Hematopoietic multipotent progenitor cell treated with erythropoietin and hydrocortisone succinate and interleukin-3 and kit ligand, for 8 days (in vitro differentiated cells): ENCODE data around the gene PRDM13.
"Not testable (repeated sequence)": the region's sequence is repeated elsewhere in the genome, so short reads cannot be mapped to it uniquely, and the experiment has no call there.

ENCODE experiments used
- DNase-seq: peaks from one replicate; pipeline ENCODE4 v3.0.0-alpha.2; 2015

PRDM13 gene

DNA sequence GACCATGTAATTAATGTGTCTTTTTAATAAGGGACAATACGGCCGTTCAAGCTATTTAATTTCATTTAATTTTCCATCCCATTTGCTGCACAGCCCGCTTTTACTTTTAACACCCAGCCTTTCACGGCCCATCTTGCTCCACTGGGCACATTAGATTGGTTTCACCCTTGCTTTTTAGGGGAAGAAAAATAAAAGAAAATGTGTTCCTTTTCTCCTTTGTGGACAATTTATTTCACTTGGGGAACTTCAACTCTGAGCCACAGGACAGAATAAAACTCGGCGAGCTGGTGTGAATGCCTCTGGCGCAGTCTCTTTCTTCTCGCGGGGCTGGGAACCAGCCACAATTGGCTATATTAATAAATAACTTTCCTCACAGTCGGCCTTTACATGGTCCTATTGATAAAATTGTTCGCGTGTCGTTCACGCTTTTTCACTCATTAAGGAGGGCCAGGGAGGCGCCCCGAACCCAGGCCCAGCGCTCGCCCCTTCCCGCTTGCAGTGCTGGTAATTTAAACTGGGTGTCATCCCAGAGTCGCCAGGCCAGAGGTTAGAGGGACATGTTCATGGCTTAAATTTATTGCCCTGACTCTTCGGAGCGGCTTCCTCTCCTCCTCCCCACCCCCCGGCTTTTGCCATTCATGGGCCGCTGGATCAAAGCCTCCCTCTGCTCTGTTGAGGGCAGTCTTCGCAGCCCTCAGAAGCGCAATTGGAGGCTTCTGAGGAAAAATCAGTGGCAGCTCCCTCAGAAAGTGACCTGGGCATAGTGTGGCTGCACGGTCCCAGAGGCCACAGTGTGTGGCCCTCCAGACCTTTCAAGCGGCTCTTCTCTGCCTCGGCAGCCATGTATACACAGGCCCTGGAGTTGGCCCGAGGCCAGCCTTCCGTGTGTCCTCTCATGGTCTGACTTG lies 2.2 kb upstream of the PRDM13 start:
- DNase-seq, result no peak

DNA sequence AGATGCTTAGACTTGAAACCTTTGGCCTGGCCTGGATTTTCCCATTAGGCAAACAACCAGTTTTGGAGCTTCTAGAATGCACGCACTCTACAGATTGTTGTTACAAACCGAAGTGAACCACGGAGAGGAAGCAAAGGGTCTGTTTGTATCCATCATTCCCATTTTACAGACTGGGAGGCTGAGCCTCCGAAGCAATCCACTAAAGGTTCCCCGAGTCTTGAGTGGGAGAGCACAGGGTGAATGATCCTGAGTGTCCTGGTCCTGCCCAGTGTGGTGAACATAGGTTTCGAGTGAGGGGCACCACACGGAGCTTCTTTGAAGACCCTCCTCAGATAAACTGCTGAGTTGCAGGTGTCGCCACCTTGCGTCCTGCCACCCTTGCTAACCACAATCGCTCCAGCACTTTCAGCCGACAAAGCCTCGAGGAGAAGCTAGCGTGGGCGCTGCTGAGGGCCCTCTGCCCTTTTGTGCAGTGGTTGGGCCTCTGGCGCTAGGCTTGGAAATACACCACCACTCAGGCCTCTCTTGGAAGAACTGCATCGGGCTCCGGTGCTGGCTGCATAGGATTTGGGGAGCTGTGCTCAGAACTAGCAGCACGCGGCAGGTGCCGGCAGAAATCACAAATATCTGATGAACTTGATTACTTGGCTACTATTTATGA lies 1.4 kb upstream of the PRDM13 start:
- no peak for DNase-seq

DNA sequence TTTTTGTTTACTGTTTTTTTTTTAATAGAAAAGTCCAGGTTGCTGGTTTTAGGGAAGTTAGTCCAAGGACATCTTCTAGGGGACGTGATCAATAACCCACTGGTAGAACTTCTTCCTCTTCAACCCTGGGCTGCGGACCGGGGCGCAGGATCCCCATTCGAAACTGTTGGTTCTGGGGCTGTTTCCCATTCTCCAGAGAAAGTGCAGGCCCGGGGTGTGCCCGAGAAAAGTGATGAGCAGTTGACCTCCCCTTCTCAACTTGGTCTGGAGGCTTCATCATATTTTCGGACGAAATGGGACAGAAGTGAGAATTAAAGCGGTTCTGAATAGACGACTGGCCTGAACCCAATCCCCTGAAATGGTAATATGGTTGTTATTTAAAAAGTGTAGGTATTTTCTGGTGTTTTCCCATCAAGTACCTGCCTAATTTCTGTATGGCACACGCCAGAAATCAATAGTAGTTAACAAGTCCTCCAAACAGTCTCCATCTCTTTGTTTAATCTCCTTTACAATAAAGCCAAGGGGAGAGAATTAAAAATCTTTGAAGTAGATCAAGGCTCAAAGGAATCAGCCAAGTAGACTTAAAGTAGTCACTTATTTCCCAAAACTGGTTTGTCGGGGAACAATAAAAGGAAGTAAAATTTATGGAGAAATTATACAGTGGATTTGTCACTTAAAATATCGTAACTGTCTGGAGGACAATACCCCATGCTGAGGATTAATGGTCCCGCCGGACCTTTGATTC lies 550 bp upstream of the PRDM13 start:
- DNase-seq, result no peak

DNA sequence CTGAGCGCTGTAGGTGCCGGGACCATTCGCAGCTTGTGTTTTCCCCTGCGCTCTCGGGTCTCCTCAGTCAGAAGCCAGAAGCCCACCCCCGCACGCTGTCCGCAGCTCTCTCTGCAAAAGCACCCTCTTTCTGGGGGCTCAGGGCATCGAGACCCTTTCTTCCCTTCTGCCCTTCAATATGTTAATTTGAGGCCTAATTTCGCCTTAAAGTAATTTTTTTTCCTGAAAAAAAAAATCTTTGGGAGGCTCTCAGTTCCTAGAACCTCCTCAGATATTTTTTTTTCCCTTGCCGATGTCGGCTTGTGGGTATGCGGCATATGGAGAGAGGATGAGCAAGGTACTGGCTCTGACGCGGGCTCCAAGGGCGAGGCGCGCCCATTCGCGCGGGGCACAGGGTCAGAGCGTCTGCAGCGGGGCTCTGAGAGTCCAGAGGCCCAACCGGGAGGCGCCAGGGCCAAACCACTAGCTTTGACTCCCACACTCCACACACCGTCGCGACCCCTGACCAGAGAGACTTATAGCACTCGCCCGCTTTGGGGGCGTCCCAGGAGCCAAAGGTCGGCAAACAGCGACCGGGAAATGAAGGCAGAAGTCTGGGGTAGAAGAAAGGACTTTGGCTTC lies 893 bp downstream of the PRDM13 start:
- DNase-seq, result no peak

DNA sequence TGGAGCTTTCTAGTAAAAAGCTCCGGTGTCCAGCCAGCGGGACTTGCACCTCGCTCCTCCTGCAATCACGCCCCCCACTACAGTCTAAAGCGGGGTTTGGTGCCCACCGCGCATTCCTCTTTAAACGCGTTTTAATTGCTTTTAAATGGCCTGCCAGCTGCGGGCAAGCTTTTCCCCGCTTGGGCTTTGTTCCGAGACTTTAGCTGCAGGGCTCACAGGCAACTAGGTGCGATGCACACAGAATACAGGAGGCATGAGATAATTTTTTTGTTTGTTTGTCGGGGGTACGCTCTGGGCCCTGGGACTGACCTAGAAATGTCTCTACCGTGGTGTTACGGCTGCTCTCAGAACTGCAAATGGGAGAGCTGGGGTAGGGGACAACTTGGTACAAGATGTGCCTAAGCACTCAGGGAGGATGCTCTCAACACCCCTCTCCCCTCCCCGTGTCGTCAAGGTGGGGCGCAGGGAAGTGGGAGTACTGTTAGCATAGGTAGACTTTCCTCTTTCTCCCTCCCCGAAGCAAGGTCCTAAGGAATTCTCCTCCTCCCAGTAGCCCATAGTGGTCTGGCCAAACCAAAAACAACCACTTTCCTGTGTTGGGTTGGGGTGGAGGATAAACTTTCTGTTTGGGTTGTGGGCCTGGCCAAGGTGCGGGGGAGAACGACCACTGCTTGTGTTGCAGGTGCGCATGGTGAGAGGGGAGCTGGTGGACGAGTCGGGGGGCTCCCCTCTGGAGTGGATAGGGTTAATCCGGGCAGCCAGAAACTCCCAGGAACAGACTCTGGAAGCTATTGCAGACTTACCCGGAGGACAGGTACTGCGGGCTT lies 1.6 kb downstream of the PRDM13 start:
- DNase-seq, result no peak

DNA sequence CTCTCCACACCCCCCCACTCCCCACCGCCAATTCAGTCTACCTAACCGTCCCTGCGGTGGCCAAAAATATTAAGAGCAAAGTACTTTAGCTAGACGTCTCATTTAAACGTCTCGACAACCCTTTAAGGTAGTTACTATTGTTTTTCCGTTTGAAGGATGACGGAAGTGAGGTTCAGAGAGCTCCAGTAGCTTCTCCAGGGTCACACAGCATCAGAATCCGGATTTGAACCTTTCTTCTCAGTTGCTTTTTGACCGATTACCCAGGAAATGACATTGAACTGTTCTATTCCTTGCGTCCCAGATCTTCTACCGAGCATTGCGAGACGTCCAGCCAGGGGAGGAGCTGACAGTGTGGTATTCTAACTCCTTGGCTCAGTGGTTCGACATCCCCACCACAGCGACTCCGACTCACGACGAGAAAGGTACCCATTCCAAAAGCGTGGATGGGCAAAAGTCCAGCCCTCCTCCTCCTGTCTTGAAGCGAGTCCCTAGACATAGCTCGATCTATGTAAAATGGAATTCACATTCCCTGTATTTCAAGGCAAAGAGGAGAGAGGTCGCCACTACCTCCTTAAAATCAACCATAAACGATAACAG lies 2.4 kb downstream of the PRDM13 start:
- DNase-seq, result no peak

DNA sequence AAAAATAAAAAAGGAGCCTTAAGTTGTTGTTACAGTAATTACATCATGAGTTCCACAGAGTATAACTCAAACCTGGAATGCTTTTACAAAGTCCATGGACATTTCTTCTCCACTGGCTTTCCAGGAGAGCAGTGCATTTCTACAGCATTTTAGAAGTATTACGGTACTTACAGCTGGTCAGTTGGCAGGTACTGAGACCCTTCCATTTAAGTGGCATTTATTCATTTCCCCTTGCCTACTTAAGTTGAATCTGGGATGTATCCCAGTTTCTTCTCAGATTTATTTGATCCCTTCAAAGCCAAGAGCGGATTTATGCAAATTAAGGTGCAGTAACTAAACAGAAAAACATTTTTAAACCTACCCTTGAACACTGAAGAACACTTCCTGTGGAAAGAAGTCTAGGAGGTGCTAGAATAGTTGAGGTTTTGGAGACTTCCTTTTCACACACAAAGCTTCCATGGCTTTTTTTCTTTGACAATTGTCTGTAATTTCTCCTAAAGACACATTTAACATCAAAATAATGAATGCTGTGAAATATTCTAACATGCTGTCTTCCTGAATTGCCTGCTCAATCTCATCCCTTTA lies 3.4 kb downstream of the PRDM13 start:
- no peak for DNase-seq

DNA sequence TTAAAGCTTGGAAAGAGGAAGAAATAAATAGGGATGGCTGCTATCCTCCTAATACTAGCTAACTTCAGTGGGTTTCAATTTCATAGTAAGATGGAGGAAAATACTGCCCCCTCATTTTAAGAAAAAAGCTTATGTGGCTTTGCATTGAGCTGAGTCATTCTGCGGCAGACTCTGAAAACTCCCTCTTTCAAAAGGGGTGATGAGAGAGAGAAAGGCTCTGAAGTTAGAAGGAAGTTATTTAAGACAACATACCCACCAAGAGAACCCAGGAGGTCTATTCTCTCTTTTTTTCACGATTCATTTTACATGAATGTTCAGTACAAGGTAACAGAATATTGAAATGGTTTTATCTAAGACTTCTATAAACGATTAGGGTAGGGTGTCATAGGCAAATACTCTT lies 4.5 kb downstream of the PRDM13 start:
- peak; percentile 30 for DNase-seq

DNA sequence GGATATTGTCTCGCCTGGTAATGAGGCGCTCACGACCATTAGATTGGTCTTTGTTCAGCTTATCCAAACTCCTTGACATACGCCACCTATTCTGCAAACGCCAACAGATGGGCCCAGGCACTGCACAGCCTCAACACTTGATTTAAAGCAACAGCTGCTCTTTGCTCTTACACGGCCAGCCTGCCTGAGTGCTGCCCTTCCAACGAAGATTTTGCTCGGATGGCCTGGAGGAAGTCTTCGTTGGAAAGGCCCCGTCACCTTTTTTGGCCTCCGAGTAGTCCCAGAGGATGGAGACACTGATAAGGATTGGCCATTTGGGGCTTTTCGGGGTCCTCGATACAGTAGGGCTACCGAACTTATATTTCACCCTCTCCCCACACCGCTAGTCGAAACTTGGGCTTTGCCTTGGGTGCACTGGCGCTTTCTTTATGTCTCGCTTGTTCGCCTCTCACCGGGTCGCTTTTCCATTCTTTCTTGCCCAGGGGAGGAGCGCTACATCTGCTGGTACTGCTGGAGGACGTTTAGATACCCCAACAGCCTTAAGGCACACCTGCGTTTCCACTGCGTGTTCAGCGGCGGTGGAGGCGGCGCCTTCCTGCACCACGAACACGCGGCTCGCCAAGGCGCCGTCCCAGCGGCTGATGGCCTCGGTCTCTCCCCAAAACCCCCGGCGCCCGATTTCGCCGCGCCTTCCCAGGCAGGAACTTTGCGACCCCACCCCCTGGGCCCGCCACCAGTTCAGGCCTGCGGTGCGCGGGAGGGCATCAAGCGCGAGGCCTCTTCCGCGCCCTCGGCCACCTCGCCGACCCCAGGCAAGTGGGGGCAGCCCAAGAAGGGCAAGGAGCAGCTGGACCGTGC lies 6.1 kb downstream of the PRDM13 start:
- DNase-seq, result no peak

DNA sequence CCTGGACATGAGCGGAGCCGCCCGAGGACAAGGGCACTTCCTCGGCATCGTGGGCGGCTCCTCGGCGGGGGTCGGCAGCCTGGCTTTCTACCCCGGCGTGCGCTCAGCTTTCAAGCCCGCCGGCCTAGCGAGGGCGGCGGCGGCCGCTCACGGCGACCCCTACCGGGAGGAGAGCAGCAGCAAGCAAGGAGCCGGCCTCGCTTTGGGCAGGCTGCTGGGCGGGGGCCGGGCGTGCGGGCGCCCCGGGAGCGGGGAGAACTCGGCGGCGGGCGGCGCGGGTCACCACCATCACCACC lies 6.7 kb downstream of the PRDM13 start:
- peak; percentile 47 for DNase-seq

DNA sequence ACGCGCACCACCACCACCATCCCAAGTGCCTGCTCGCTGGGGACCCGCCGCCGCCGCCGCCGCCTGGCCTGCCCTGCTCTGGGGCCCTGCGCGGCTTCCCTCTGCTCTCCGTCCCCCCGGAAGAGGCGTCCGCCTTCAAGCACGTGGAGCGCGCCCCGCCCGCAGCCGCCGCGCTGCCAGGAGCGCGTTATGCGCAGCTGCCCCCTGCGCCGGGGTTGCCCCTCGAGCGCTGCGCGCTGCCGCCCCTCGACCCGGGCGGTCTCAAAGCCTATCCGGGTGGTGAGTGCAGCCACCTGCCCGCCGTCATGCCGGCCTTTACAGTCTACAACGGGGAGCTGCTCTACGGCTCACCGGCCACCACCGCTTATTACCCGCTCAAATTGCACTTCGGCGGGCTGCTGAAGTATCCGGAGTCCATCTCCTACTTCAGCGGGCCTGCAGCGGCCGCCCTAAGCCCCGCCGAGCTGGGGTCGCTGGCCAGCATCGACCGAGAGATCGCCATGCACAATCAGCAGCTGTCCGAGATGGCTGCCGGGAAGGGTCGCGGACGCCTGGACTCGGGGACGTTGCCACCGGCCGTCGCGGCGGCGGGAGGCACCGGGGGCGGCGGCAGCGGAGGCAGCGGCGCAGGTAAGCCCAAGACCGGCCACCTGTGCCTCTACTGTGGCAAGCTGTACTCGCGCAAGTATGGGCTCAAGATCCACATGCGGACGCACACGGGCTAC lies 7.2 kb downstream of the PRDM13 start:
- DNase-seq, result peak; percentile 40

DNA sequence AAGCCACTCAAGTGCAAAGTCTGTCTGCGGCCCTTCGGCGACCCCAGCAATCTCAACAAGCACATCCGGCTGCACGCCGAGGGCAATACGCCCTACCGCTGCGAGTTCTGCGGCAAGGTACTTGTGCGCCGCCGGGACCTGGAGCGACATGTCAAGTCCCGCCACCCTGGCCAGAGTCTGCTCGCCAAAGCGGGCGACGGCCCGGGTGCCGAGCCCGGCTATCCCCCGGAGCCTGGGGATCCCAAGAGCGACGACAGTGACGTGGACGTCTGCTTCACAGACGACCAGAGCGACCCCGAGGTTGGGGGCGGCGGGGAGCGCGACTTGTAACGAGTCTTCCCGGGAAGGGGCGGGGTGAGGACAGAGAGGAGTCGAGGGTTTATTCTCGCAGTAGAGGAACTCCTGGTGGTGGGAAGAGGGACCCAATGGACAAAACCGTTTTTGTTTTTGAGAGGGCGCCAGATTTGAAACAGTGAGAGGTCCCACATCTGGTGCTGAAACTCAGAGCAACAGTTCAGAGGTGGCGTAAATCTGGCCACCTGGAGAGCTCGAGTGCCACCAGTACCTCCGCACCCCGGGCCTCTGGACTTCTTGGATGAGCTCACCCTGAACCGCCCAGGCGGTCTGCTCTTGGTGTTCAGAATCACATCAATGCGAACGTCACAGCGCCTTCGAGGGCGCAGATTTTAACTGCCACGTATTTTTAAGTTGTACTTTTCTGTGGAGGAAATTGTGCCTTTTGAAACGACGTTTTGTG lies 8.0 kb downstream of the PRDM13 start:
- DNase-seq, result no peak

DNA sequence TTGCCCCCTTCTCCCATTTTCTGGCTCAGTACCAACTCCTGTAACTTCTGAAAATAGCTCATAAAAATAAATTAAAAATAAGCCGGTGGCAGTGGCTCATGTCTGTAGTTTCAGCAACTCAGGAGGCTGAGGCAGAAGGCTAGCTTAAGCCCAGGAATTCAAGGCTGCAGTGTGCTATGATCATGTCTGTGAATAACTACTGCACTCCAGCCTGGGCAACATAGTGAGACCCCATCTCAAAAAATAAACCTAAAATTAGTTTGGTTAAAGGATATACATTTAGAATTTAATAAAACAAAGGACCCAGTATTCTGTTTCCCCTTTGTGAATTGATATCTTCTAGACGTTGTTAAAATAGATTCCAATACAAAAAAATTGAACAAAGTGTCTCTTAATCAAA lies 10.5 kb downstream of the PRDM13 start:
- no peak for DNase-seq

DNA sequence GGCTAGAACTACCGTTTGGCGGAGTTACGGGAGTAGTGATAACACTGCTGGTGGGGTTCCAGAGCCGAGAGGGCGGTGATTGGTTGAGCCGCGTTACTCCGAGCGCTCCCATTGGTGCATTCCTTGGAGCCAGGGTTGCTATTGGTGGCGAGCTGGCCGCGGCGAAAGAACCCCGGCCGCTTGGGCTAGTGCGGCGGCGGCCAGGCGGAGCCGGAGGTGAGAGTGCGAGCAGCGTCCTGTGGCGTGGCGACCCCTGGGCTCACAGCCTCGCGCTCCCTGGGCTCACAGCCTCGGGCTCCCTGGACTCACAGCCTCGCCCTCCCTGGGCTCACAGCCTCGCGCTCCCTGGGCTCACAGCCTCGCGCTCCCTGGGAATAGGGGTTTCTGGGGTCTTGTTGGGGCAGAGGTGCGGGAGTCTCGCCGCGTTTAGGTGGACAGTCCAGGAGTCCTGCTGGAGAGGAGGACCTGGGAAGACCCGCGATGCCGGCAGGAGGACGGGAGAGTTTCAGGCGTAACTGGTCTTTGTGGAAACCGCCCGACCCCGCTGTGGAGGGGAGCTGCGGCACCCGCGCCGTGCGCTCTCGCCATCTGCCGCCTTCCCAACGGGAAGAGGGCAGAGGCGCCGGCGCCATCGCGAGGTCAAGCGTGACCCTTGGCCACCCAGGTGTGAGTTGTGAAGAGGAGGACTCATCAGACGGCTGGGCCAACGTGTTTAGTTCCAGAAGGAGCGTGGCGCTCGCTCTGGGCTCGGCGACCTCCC lies 12.2 kb downstream of the PRDM13 start:
- no peak for DNase-seq

DNA sequence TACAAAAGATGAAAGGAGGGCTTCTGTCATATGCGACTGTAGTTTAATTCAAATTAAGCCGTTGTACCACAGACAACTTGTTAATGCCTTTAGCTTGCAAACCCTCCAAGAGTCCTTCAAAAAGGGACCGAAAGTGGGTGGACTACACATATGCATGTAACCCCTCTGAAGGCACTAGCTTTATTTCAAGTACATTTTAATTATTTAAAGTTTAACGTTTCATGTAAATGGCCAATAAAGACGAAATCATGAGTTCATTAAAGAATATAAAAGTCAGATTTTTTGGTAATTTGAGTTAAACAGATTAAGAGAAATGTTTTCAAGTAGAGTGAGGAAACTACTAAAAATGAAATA lies 12.8 kb downstream of the PRDM13 start:
- no peak for DNase-seq

DNA sequence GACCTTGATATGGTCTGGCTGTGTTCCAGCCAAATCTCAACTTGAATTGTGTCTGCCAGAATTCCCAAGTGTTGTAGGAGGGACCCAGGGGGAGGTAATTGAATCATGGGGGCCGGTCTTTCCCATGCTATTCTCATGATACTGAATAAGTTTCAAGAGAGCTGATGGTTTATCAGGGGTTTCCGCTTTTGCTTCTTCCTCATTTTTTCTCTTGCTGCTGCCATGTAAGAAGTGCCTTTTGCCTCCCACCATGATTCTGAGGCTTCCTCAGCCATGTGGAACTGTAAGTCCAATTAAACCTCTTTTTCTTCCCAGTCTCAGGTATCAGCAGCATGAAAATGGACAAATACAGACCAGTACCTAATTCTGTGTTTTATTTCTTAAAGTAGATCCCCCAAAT lies 15.4 kb downstream of the PRDM13 start:
- DNase-seq, result not testable (repeated sequence)

DNA sequence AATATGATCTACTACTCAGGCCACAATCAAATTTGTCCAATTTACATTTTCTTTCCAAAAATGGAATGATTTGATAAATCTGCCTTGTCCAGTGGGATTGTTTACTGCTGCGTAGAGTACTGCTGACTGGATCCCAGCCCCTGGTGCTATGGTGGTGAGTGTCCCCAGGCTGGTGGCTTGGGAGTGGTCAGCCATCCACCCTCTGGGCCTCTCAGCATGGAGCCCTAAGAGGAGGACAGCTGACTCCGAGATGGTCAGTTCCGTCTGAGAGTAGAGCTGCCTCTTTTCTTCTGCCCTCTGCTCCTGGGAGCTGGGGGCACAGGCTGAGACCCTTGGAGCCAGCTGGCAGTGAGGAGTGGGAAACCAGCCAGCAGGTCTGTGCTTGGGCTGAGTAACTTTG lies 22.7 kb downstream of the PRDM13 start:
- no peak for DNase-seq

DNA sequence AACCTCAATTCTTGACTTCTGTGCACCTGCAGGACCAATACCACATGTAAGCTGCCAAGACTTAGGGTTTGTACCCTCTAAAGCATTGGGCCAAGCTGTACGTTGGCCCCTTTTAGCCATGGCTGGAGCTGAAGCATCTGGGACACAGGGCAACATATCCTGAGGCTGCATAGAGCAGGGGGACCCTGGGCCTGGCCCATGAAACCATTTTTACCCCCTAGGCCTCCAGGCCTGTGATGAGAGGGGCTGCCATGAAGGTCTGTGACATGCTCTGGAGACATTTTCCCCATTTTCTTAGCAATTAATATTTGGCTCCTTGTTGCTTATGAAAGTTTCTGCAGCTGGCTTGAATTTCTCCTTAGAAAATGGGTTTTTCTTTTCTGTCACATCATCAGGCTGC lies 31.0 kb downstream of the PRDM13 start:
- no peak for DNase-seq

DNA sequence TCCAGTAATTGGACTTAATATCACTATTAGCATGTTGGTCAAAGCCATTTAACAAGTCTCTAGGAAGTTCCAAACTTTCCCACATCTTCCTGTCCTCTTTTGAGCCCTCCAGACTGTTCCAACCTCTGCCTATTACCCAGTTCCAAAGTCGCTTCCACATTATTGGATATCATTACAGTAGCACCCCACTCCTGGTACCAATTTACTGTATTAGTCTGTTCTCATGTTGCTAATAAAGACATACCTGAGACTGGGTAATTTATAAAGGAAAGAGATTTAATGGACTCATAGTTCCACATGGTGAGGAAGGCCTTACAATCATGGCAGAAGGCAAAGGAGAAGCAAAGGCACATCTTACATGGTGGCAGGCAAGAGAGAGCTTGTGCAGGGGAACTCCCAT lies 31.7 kb downstream of the PRDM13 start:
- not testable (repeated sequence) for DNase-seq
